ENCODE results near the gene NDUFS3.

DNA sequence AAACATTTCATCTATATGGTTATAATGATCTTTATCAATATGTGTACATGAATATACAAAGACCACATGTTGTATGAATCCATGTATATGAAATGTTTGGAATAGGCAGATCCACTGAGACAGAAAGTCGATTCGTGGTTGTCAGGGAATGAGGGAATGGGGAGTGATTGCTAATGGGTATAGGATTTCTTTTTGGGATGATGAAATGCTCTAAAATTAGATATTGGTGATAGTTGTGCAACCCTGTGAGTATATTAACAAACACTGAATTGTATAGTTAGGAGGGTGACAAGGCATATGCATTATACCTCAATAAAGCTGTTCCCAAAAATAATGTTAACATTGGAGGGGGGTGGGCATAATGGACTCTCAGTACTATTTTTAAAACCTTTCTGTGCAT, 18.4 kb upstream of the NDUFS3 start:
- TF ChIP-seq POLR2AphosphoS5 (IDR thresholded peaks at IDR 0.05), result no peak
- TF ChIP-seq, protein P1, sequence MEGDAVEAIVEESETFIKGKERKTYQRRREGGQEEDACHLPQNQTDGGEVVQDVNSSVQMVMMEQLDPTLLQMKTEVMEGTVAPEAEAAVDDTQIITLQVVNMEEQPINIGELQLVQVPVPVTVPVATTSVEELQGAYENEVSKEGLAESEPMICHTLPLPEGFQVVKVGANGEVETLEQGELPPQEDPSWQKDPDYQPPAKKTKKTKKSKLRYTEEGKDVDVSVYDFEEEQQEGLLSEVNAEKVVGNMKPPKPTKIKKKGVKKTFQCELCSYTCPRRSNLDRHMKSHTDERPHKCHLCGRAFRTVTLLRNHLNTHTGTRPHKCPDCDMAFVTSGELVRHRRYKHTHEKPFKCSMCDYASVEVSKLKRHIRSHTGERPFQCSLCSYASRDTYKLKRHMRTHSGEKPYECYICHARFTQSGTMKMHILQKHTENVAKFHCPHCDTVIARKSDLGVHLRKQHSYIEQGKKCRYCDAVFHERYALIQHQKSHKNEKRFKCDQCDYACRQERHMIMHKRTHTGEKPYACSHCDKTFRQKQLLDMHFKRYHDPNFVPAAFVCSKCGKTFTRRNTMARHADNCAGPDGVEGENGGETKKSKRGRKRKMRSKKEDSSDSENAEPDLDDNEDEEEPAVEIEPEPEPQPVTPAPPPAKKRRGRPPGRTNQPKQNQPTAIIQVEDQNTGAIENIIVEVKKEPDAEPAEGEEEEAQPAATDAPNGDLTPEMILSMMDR (IDR thresholded peaks at IDR 0.05), result no peak
- TF ChIP-seq POLR2A (IDR thresholded peaks at IDR 0.05), result no peak
